GM19467 (cell line): ENCODE results near the gene RHOB.

Experiments used
- ATAC-seq: cut with Tn5 transposase; IDR thresholded peaks from one replicate; pipeline ENCODE4 v1.9.1; 2021; ENCODE audit warnings: mild to moderate bottlenecking, moderate library complexity; ENCODE audit not compliant: unreplicated experiment

RHOB gene

GRCh38 chr2:20436716-20437470 lies 10.0 kb upstream of the RHOB start:
- ATAC-seq = no peak

- ATAC-seq = no peak
These were observed 8.3 kb upstream of the RHOB start for GRCh38 chr2:20438334-20439192.

- ATAC-seq = no peak
These were observed 7.7 kb upstream of the RHOB start for GRCh38 chr2:20439193-20439475.

- no peak for ATAC-seq
These were observed 7.4 kb upstream of the RHOB start for GRCh38 chr2:20439503-20439902.

- ATAC-seq = no peak
These were observed 6.8 kb upstream of the RHOB start for GRCh38 chr2:20440001-20440560.

- no peak for ATAC-seq
These were observed 3.5 kb upstream of the RHOB start for GRCh38 chr2:20443276-20443920.

- no peak for ATAC-seq
These were observed 2.5 kb upstream of the RHOB start for GRCh38 chr2:20444101-20444992.

GRCh38 chr2:20444993-20445910 lies 1.6 kb upstream of the RHOB start:
- ATAC-seq = no peak

GRCh38 chr2:20446255-20446916 lies 488 bp upstream of the RHOB start:
- no peak for ATAC-seq

- ATAC-seq = peak; percentile 5
These were observed 767 bp downstream of the RHOB start for GRCh38 chr2:20447437-20448245.

- ATAC-seq = no peak
These were observed 1.5 kb downstream of the RHOB start for GRCh38 chr2:20448246-20448976.

GRCh38 chr2:20448977-20449306 lies 2.1 kb downstream of the RHOB start:
- no peak for ATAC-seq

GRCh38 chr2:20449501-20450200 lies 2.8 kb downstream of the RHOB start:
- no peak for ATAC-seq

GRCh38 chr2:20450201-20450999 lies 3.5 kb downstream of the RHOB start:
- ATAC-seq = no peak

GRCh38 chr2:20451000-20451290 lies 4.1 kb downstream of the RHOB start:
- ATAC-seq = no peak

- ATAC-seq = no peak
These were observed 4.5 kb downstream of the RHOB start for GRCh38 chr2:20451341-20451740.
